IPS-18c (cell line): Measurements from ENCODE around the gene DMD.

Experiments used
- H3K4me3 ChIP-seq: 2 replicates; pipeline ENCODE4 v1.7.0; 2013; ENCODE audit warnings: low read depth, mild to moderate bottlenecking, low read length, moderate library complexity; ENCODE audit not compliant: insufficient read depth
- H3K9me3 ChIP-seq: one replicate; pipeline ENCODE4 v1.6.1; 2013; ENCODE audit warnings: mild to moderate bottlenecking, low read length, moderate library complexity; ENCODE audit not compliant: control insufficient read depth, insufficient read depth

Gene DMD

GRCh38 chrX:32525234-32525633, 686.1 kb downstream of the DMD start:
- no peak overlapping the region for H3K4me3 ChIP-seq
- no peaks in the 10 kb centered on the region for H3K9me3 ChIP-seq

- no peaks in the 10 kb centered on the region for H3K9me3 ChIP-seq
- no peak overlapping the region for H3K4me3 ChIP-seq
These were observed 687.0 kb downstream of the DMD start for GRCh38 chrX:32524385-32524784.

- Histone ChIP-seq H3K4me3 (no peak overlapping the region), H3K9me3 (no peaks in the 10 kb centered on the region)
These were observed 690.6 kb downstream of the DMD start for GRCh38 chrX:32520789-32521188.

- Histone ChIP-seq H3K4me3 (no peak overlapping the region), H3K9me3 (no peaks in the 10 kb centered on the region)
These were observed 696.4 kb downstream of the DMD start for GRCh38 chrX:32514986-32515385.

GRCh38 chrX:32501606-32502005, 709.7 kb downstream of the DMD start:
- no peaks in the 10 kb centered on the region for H3K9me3 ChIP-seq
- H3K4me3 ChIP-seq = no peak overlapping the region

GRCh38 chrX:32496671-32497070, 714.7 kb downstream of the DMD start:
- Histone ChIP-seq H3K4me3 (no peak overlapping the region), H3K9me3 (peaks cover 3% of the 10 kb centered on the region)

GRCh38 chrX:32495855-32496254, 715.5 kb downstream of the DMD start:
- H3K9me3 ChIP-seq = peaks cover 3% of the 10 kb centered on the region
- no peak overlapping the region for H3K4me3 ChIP-seq

- peaks cover 3% of the 10 kb centered on the region for H3K9me3 ChIP-seq
- H3K4me3 ChIP-seq = no peak overlapping the region
These were observed 722.2 kb downstream of the DMD start for GRCh38 chrX:32489125-32489524.

- no peaks in the 10 kb centered on the region for H3K9me3 ChIP-seq
- H3K4me3 ChIP-seq = no peak overlapping the region
These were observed 727.7 kb downstream of the DMD start for GRCh38 chrX:32483534-32484136.

- H3K9me3 ChIP-seq = no peaks in the 10 kb centered on the region
- H3K4me3 ChIP-seq = no peak overlapping the region
These were observed 731.3 kb downstream of the DMD start for GRCh38 chrX:32480019-32480418.

GRCh38 chrX:32472364-32472763, 739.0 kb downstream of the DMD start:
- H3K4me3 ChIP-seq = no peak overlapping the region

GRCh38 chrX:32455704-32456103, 755.6 kb downstream of the DMD start:
- Histone ChIP-seq H3K4me3 (no peak overlapping the region), H3K9me3 (no peaks in the 10 kb centered on the region)

More at GRCh38 chrX:32472364-32472763, 739.0 kb downstream of the DMD start:
- H3K9me3 ChIP-seq = no peaks in the 10 kb centered on the region

GRCh38 chrX:32451954-32452695, 759.2 kb downstream of the DMD start:
- Histone ChIP-seq H3K9me3 (no peaks in the 10 kb centered on the region), H3K4me3 (no peak overlapping the region)

GRCh38 chrX:32448945-32449344, 762.4 kb downstream of the DMD start:
- Histone ChIP-seq H3K9me3 (no peaks in the 10 kb centered on the region), H3K4me3 (no peak overlapping the region)

GRCh38 chrX:32448320-32448719, 763.0 kb downstream of the DMD start:
- H3K9me3 ChIP-seq = no peaks in the 10 kb centered on the region
- H3K4me3 ChIP-seq = no peak overlapping the region

GRCh38 chrX:32447640-32448039, 763.7 kb downstream of the DMD start:
- Histone ChIP-seq H3K4me3 (no peak overlapping the region), H3K9me3 (no peaks in the 10 kb centered on the region)

- H3K9me3 ChIP-seq = no peaks in the 10 kb centered on the region
- no peak overlapping the region for H3K4me3 ChIP-seq
These were observed 767.5 kb downstream of the DMD start for GRCh38 chrX:32443841-32444240.

- H3K9me3 ChIP-seq = no peaks in the 10 kb centered on the region
- H3K4me3 ChIP-seq = no peak overlapping the region
These were observed 790.1 kb downstream of the DMD start for GRCh38 chrX:32421266-32421665.

GRCh38 chrX:32408389-32408788, 803.0 kb downstream of the DMD start:
- H3K4me3 ChIP-seq = no peak overlapping the region
- H3K9me3 ChIP-seq = no peaks in the 10 kb centered on the region
